Measurements from ENCODE around the gene EXOC3L1. TPM values are rescaled to one million over a fixed set of nuclear protein-coding genes. Genes with fewer than 3 reads are reported as not detected.

The EXOC3L1 gene
- polyA plus RNA-seq, 1 experiment = not detected

DNA sequence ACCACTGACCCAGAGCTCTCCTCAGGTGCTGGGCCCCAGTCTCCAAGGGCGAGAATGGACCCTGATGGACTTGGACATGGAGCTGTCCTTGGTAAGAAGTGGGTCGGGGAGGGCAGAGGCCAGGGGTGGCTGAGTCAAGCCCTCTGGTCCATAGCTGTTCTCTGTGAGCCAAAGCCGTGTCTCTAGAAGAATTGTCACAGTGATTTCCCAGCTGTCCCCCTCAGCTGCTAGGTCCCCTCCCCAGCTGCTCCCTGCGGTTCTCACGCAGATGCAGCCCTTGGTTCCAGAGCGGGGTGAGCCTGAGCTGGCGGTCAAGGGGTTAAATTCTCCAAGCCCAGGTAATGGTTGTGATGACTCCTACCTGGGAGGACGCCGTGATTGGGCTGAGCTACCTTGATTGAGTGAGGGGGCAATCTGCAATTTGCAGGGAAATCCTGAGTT lies 20.9 kb downstream of the EXOC3L1 start:
- DNase-seq (ENCODE audit: low read depth) = no peak
- H3K36me3 ChIP-seq (ENCODE audit: control insufficient read depth, insufficient read depth, low read length) = no peaks in the 10 kb centered on the region
- CTCF ChIA-PET = interaction anchor here (0.7 to 5.1 kb wide), 5 partner anchors 10 to 71 kb away, joined by 3 to 34 read pairs (median 4); partner anchors contain the start of genes FBXL8 and TRADD
- TF ChIP-seq, protein P1, sequence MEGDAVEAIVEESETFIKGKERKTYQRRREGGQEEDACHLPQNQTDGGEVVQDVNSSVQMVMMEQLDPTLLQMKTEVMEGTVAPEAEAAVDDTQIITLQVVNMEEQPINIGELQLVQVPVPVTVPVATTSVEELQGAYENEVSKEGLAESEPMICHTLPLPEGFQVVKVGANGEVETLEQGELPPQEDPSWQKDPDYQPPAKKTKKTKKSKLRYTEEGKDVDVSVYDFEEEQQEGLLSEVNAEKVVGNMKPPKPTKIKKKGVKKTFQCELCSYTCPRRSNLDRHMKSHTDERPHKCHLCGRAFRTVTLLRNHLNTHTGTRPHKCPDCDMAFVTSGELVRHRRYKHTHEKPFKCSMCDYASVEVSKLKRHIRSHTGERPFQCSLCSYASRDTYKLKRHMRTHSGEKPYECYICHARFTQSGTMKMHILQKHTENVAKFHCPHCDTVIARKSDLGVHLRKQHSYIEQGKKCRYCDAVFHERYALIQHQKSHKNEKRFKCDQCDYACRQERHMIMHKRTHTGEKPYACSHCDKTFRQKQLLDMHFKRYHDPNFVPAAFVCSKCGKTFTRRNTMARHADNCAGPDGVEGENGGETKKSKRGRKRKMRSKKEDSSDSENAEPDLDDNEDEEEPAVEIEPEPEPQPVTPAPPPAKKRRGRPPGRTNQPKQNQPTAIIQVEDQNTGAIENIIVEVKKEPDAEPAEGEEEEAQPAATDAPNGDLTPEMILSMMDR (IDR thresholded peaks at IDR 0.05; ENCODE audit: insufficient read depth, low read depth, low read length) = no peak
- H3K27me3 ChIP-seq (ENCODE audit: control insufficient read depth, insufficient read depth, low read length) = peaks cover 16% of the 10 kb centered on the region
- POLR2A ChIA-PET = no interaction called here
- no peak overlapping the region for H3K4me3 ChIP-seq (ENCODE audit: low read depth, low read length)

DNA sequence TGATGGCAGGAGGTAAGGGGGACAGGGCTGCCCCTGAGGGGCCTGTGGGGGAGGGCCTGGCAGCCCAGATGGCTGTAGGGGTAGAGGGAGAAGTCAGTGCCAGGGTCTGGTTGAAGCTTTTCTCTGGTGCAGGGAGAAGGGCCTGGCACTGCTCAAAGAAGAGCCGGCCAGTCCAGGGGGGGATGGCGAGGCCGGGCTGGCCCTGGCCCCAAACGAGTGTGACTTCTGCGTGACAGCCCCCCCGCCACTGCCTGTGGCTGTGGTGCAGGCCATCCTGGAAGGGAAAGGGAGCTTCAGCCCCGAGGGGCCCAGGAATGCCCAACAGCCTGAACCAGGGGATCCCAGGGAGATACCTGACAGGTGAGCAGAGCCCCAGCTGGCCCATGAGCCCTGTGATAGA lies 22.3 kb downstream of the EXOC3L1 start:
- ChIA-PET CTCF (interaction anchor here (1.0 to 5.1 kb wide), 3 partner anchors 13 to 192 kb away, joined by 3 to 34 read pairs (median 8); no protein-coding TSS in a partner anchor), POLR2A (no interaction called here)

DNA sequence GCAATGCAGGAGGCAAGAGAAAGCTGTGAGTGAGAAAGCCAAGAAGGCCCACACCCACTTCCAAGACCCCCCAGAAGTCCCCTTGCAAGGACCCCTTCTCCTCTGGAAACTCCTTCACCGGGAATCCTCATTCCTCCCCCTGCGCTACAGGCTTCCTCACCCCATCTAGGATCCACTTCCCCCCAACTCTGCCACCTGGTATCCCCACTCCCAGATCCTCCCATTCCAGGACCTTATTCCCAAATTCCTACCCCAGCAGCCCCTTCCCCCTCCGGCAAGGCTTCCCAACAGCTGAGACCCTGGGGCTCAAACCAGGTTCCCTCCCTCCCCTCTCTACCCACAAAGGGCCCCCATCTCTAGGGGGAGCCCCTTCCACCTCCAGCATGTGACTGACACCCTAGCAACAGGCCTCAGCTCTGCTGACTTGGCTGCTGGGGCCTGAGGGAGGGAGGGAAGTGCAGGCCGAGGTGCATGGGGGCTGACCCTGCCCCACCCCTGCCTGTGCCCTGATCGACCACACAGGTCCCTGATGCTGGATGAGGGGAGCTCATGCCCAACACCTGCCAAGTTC lies 23.3 kb downstream of the EXOC3L1 start:
- H3K27me3 ChIP-seq (ENCODE audit: control insufficient read depth, insufficient read depth, low read length) = peaks cover 18% of the 10 kb centered on the region
- H3K36me3 ChIP-seq (ENCODE audit: control insufficient read depth, insufficient read depth, low read length) = no peaks in the 10 kb centered on the region
- ChIA-PET POLR2A (no interaction called here), CTCF (interaction anchor here (1.0 to 5.1 kb wide), 2 partner anchors 12 to 208 kb away, joined by 3 to 34 read pairs; no protein-coding TSS in a partner anchor)
- no peak for DNase-seq (ENCODE audit: low read depth)
- TF ChIP-seq, protein P1 (IDR thresholded peaks at IDR 0.05; ENCODE audit: insufficient read depth, low read depth, low read length) = no peak
- H3K4me3 ChIP-seq (ENCODE audit: low read depth, low read length) = no peak overlapping the region

More for the DNA sequence above, 22.3 kb downstream of the EXOC3L1 start:
- H3K27me3 ChIP-seq (ENCODE audit: control insufficient read depth, insufficient read depth, low read length) = peaks cover 18% of the 10 kb centered on the region
- H3K36me3 ChIP-seq (ENCODE audit: control insufficient read depth, insufficient read depth, low read length) = no peaks in the 10 kb centered on the region
- no peak overlapping the region for H3K4me3 ChIP-seq (ENCODE audit: low read depth, low read length)
- TF ChIP-seq, protein P1 (IDR thresholded peaks at IDR 0.05; ENCODE audit: insufficient read depth, low read depth, low read length) = no peak
- DNase-seq (ENCODE audit: low read depth) = no peak

DNA sequence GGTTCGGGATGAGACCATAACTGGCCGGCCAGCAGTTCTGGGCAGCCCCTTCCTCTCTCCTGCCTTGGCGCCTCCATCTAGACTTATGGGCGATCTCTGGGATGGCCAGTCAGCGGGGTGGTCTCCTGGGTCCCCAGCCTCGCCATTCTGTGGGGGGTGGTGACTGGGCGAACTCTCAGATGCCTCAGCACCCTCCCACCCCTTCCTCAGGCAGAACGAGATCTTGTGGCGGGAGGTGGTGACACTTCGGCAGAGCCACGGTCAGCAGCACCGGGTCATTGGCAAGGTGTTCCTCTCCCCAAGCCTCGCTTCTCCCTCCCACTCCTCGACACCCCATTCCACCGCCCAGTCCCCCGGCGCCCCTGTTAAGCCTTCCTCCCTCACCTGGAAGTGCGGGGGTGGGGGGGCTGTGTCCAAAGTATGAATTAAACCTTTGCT lies 23.8 kb downstream of the EXOC3L1 start:
- Histone ChIP-seq H3K4me3 (ENCODE audit: low read depth, low read length) (no peak overlapping the region), H3K27me3 (ENCODE audit: control insufficient read depth, insufficient read depth, low read length) (peaks cover 18% of the 10 kb centered on the region), H3K36me3 (ENCODE audit: control insufficient read depth, insufficient read depth, low read length) (no peaks in the 10 kb centered on the region)
- TF ChIP-seq, protein P1 (IDR thresholded peaks at IDR 0.05; ENCODE audit: insufficient read depth, low read depth, low read length) = no peak
- CTCF ChIA-PET = interaction anchor here (1.0 to 7.1 kb wide), 4 partner anchors 9 to 207 kb away, joined by 3 to 36 read pairs (median 4); no protein-coding TSS in a partner anchor
- no peak for DNase-seq (ENCODE audit: low read depth)
- POLR2A ChIA-PET = no interaction called here

DNA sequence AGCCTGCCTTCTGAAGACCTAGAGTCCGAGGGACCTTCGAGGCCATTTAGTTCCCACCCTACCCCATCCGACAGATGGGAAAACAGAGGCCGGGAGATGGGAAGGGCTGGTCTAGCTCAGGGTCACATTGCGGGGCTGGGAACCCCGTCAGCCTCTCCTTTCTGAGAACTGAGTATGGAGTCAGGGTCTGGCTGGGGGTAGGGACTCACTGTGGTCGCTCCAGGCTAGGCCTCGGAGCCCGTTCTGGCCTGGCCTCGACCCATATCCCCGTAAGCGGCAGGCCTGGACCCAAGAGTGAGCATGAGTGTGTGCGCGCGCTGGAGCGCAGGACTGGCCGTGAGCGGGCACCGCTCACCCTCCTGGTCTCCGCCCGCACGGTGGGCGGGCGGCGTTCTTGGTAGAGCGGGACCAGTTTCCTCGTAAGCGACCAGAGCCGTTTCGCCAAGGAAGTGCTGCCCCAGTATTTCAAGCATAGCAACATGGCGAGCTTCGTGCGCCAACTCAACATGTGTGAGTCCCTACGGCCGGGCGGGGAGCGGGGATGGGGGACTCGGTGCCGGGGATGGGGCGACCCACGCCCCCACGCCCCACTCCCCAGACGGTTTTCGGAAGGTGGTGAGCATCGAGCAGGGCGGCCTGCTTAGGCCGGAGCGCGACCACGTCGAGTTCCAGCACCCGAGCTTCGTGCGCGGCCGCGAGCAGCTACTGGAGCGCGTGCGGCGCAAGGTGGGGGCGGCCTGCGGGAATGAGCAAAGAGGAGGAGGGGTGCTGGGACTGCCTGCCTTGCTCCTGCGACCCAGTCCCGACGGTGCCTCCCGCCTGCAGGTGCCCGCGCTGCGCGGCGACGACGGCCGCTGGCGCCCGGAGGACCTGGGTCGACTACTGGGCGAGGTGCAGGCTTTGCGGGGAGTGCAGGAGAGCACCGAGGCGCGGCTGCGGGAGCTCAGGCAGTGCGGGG lies 24.5 kb downstream of the EXOC3L1 start:
- POLR2A ChIA-PET = no interaction called here
- Histone ChIP-seq H3K27me3 (ENCODE audit: control insufficient read depth, insufficient read depth, low read length) (peaks cover 18% of the 10 kb centered on the region), H3K4me3 (ENCODE audit: low read depth, low read length) (no peak overlapping the region), H3K36me3 (ENCODE audit: control insufficient read depth, insufficient read depth, low read length) (no peaks in the 10 kb centered on the region)
- CTCF ChIA-PET = interaction anchor here (1.0 to 7.1 kb wide), 4 partner anchors 10 to 207 kb away, joined by 3 to 36 read pairs (median 4); no protein-coding TSS in a partner anchor
- DNase-seq (ENCODE audit: low read depth) = no peak
- TF ChIP-seq, protein P1 (IDR thresholded peaks at IDR 0.05; ENCODE audit: insufficient read depth, low read depth, low read length) = no peak
